A673 (cell line): ENCODE results near the gene HOXD3.

Experiments
- CTCF ChIP-seq: fragments of 300-800, 200-600 bp; sonication (generic); conservative IDR thresholded peaks from 2 replicates; pipeline ENCODE4 v1.5.1; 2017; ENCODE audit warnings: low read depth, mild to moderate bottlenecking, antibody characterized with exemption, low read length, moderate library complexity, mixed read lengths
- EZH2 ChIP-seq: fragments of 200-600 bp; sonication (generic); IDR thresholded peaks from 2 replicates; pipeline ENCODE4 v1.6.1; 2017; ENCODE audit warnings: borderline replicate concordance, low read depth, mild to moderate bottlenecking, mixed read lengths, antibody characterized with exemption, low read length; ENCODE audit not compliant: poor library complexity, severe bottlenecking

- no peak for TF ChIP-seq EZH2
- TF ChIP-seq CTCF, result no peak
Observed at GRCh38 chr2:176107731-176108181, 49.4 kb upstream of the HOXD3 start.
